Measurements from ENCODE around the gene MIF. TPM values are rescaled to one million over a fixed set of nuclear protein-coding genes. Genes with fewer than 3 reads are reported as not detected.

MIF gene
- polyA plus RNA-seq, 2 of the 4 experiments (the other 2 are of a cell fraction), result 197 to 776 TPM

GRCh38 chr22:23894710-23895598 is 771 bp downstream of the MIF start (continued):
- peak; percentile 55; the same call in 1 of the 2 replicates for TF ChIP-seq E2F6 (IDR thresholded peaks at IDR 0.05; ENCODE audit: borderline replicate concordance, low read depth)
- TF ChIP-seq RARB (CRISPR knock-in tag; IDR thresholded peaks at IDR 0.05), result no peak
- TF ChIP-seq JUN (IDR thresholded peaks at IDR 0.05), result peak; percentile 22 to 51; a peak in 2 of 5 replicates
- TF ChIP-seq CEBPB (IDR thresholded peaks at IDR 0.05), result peak in 1 of 2 experiments; percentile 51; a peak in 1 of 4 replicates
- TF ChIP-seq ZC3H11A (IDR thresholded peaks at IDR 0.05), result no peak
- TF ChIP-seq TFCP2L1 (CRISPR knock-in tag; IDR thresholded peaks at IDR 0.05), result no peak
- TF ChIP-seq FOXS1 (CRISPR knock-in tag; IDR thresholded peaks at IDR 0.05), result no peak
- TF ChIP-seq JUNB (IDR thresholded peaks at IDR 0.05), result no peak
- TF ChIP-seq MAX (IDR thresholded peaks at IDR 0.05), result peak; percentile 84
- TF ChIP-seq RCOR1 (IDR thresholded peaks at IDR 0.05; ENCODE audit: low read depth, low read length), result no peak
- no peak for TF ChIP-seq FOSB (CRISPR knock-in tag; IDR thresholded peaks at IDR 0.05)

- 53% methylated on average over 16 of the region's 16 CpGs for WGBS (ENCODE audit: missing lambda C conversion rate)
- peak overlapping the region; percentile 98 to 99 for H3K27ac ChIP-seq
- DNase-seq (ENCODE audit: low read depth in 1 of 2, low spot score in 1 of 2), result no peak
- peak overlapping the region; percentile 93 for H3K4me2 ChIP-seq
- ATAC-seq, result no peak
- CTCF ChIA-PET, result interaction anchor here (1.1 to 1.4 kb wide), 3 partner anchors 13 to 46 kb away, joined by 3 read pairs; no protein-coding TSS in a partner anchor
- peaks cover 28% of the 10 kb centered on the region for H3K4me1 ChIP-seq
- FAIRE-seq, result no peak
- peak overlapping the region; percentile 81 for H3K4me3 ChIP-seq
- POLR2A ChIA-PET, result no interaction called here
- TF ChIP-seq EHF (CRISPR knock-in tag; IDR thresholded peaks at IDR 0.05), result no peak
- no peak for TF ChIP-seq MAFK (IDR thresholded peaks at IDR 0.05; ENCODE audit: partially characterized antibody)
- TF ChIP-seq ZC3H11A (IDR thresholded peaks at IDR 0.05), result no peak
- 0 out of 2 replicates have a peak, but pooled peaks have one; percentile 29 for TF ChIP-seq POLR2AphosphoS2 (conservative IDR thresholded peaks at IDR 0.05; ENCODE audit: low read length)
- TF ChIP-seq FOSL2 (IDR thresholded peaks at IDR 0.05), result no peak
- no peak for TF ChIP-seq FOSL2 (CRISPR knock-in tag; IDR thresholded peaks at IDR 0.05)
- TF ChIP-seq EP300 (IDR thresholded peaks at IDR 0.05), result no peak
- H3K9me3 ChIP-seq, result no peaks in the 10 kb centered on the region
Measured at GRCh38 chr22:23895599-23896144, 1.5 kb downstream of the MIF start.

- peak overlapping the region; percentile 98 to 99 for H3K27ac ChIP-seq
- H3K9me3 ChIP-seq, result no peaks in the 10 kb centered on the region
- peaks cover 28% of the 10 kb centered on the region for H3K4me1 ChIP-seq
- TF ChIP-seq HMGXB4 (CRISPR knock-in tag; IDR thresholded peaks at IDR 0.05; ENCODE audit: borderline replicate concordance) (no peak), NR3C1 (IDR thresholded peaks at IDR 0.05) (no peak), JUN (IDR thresholded peaks at IDR 0.05) (no peak), FOSL2 (IDR thresholded peaks at IDR 0.05) (no peak), FOSL2 (CRISPR knock-in tag; IDR thresholded peaks at IDR 0.05) (no peak), HOXB13 (CRISPR knock-in tag; IDR thresholded peaks at IDR 0.05; ENCODE audit: low read depth) (no peak), SREBF2 (IDR thresholded peaks at IDR 0.05) (no peak), BHLHE40 (IDR thresholded peaks at IDR 0.05; ENCODE audit: low read depth, low read length) (no peak)
- ChIA-PET CTCF (interaction anchor here (1.1 to 1.4 kb wide), 3 partner anchors 14 to 46 kb away, joined by 3 read pairs; no protein-coding TSS in a partner anchor), POLR2A (no interaction called here)
- H3K4me3 ChIP-seq, result peak overlapping the region; percentile 81
- 100% methylated on average over 1 of the region's 5 CpGs for WGBS (ENCODE audit: missing lambda C conversion rate)
- ATAC-seq, result no peak
- DNase-seq (ENCODE audit: low read depth in 1 of 2, low spot score in 1 of 2), result no peak
- H3K4me2 ChIP-seq, result peak overlapping the region; percentile 93
- FAIRE-seq, result no peak
Measured at GRCh38 chr22:23896166-23896522, 2.0 kb downstream of the MIF start.
